K562 (cell line): ENCODE data around the gene MXRA7. TPM values are rescaled to one million over a fixed set of nuclear protein-coding genes. Genes with fewer than 3 reads are reported as not detected.

ENCODE experiments used
- ARID1B ChIP-seq: fragments of 450-650 bp; IDR thresholded peaks from 2 replicates; pipeline ENCODE4 v1.6.1; 2016; ENCODE audit warnings: antibody characterized with exemption, mild to moderate bottlenecking, inconsistent platforms
- GTF3C2 ChIP-seq: IDR thresholded peaks from 3 replicates; pipeline ENCODE4 v1.6.1; 2011; ENCODE audit warnings: borderline replicate concordance, mild to moderate bottlenecking, moderate library complexity; ENCODE audit not compliant: insufficient read length; ENCODE audit errors: extremely low read depth
- HES1 ChIP-seq: fragments of 450-650 bp; IDR thresholded peaks from 2 replicates; pipeline ENCODE4 v1.6.1; 2016; ENCODE audit warnings: low read depth, mild to moderate bottlenecking, moderate library complexity
- NEUROD1 ChIP-seq: fragments of 150-350 bp; IDR thresholded peaks from 2 replicates; pipeline ENCODE4 v1.6.1; 2014; ENCODE audit warnings: borderline replicate concordance, low read length, low read depth; ENCODE audit not compliant: partially characterized antibody
- RUNX1 ChIP-seq: sonication (generic); IDR thresholded peaks from 2 replicates; pipeline ENCODE4 v1.6.1; 2016; ENCODE audit warnings: antibody characterized with exemption, low read depth
- TFAM ChIP-seq: fragments of 250-450 bp; sonication (Bioruptor Pico); conservative IDR thresholded peaks from 2 replicates; pipeline ENCODE4 v1.5.0; 2021; ENCODE audit warnings: mild to moderate bottlenecking, moderate library complexity
- U2AF1 ChIP-seq: fragments of 200-400 bp; formaldehyde crosslinking; optimal IDR thresholded peaks from 2 replicates; pipeline ENCODE3; 2017; ENCODE audit warnings: mild to moderate bottlenecking, low read depth, low read length, moderate library complexity
- UBTF ChIP-seq, 2 experiments: IDR thresholded peaks; 2 replicates each; pipeline ENCODE4 v1.6.1; 2012; ENCODE audit warnings: improper control_type of control experiment in 2 of 2, low read depth in 2 of 2, low read length in 2 of 2, borderline replicate concordance in 1 of 2
- ZBTB5 ChIP-seq: fragments of 450-650 bp; IDR thresholded peaks from 2 replicates; pipeline ENCODE4 v1.6.1; 2017; ENCODE audit warnings: antibody characterized with exemption
- ZFP1 ChIP-seq: fragments of 450-650 bp; formaldehyde crosslinking; IDR thresholded peaks from 2 replicates; pipeline ENCODE4 v1.4.0; 2020; ENCODE audit warnings: mild to moderate bottlenecking, mixed read lengths
- ZNF449 ChIP-seq: fragments of 250-450 bp; sonication (Bioruptor Pico); IDR thresholded peaks from 2 replicates; pipeline ENCODE4 v1.8.0; 2022; ENCODE audit warnings: moderate library complexity, mild to moderate bottlenecking, inconsistent platforms
- polyA plus RNA-seq, 8 experiments: library from polyadenylated mRNA; depleted of rRNA in 4 of 8; stranded (reverse) in 5 of 8; unstranded in 3 of 8; fragments of >200 nt; fragmentation: Nextera tagmentation in 2 of 8; fragmentation: Illumina TruSeq in 1 of 8; extraction: Ambion mirVana in 2 of 8; extraction: Trizol in 1 of 8; gene quantifications; 2 replicates each; pipeline versions ENCODE4 v1.2.1 to v1.2.3, GENCODE V29; 2011 to 2014; ENCODE audit warnings: inconsistent platforms in 1 of 8, missing spikeins in 1 of 8
- total RNA-seq, 7 experiments: library from RNA; depleted of rRNA in 6 of 7; stranded (reverse); fragments of >200 nt in 6 of 7; fragmentation: Illumina TruSeq in 2 of 7; extraction: Trizol in 2 of 7; gene quantifications; 2 replicates each; pipeline versions ENCODE4 v1.2.1 to v1.2.3, GENCODE V29; 2011 to 2021; ENCODE audit warnings: low replicate concordance in 1 of 7

Gene MXRA7
- total and polyA plus RNA-seq, 9 of the 15 experiments (the other 6 are each of a cell fraction or from before 2014, with no cell fraction given) = 2.6 to 38.4 (median 14.3) TPM

GRCh38 chr17:76671123-76671911, 39.4 kb downstream of the MXRA7 start (continued):
- TF ChIP-seq HES1 (no peak), GTF3C2 (no peak), TFAM (CRISPR knock-in tag) (no peak), ARID1B (peak; percentile 51), U2AF1 (no peak), ZNF449 (CRISPR knock-in tag) (no peak), RUNX1 (no peak), ZFP1 (CRISPR knock-in tag) (no peak), NEUROD1 (peak; percentile 98), ZBTB5 (peak; percentile 37; the same call in 1 of the 2 replicates), UBTF (IDR thresholded peaks at IDR 0.05; ENCODE audit: borderline replicate concordance in 1 of 2, low read depth in 2 of 2, low read length in 2 of 2) (no peak)
